Sigmoid colon (tissue), 4 donors: ENCODE measurements around the gene CRLF2.

Source experiments
- EP300 ChIP-seq, 4 donors: sonication (generic); formaldehyde crosslinking; IDR thresholded peaks; one replicate each; pipeline ENCODE4 v1.6.1; 2017; ENCODE audit warnings: antibody characterized with exemption in 4 of 4
- POLR2A ChIP-seq, 2 donors: fragments of 450-650 bp; IDR thresholded peaks; one replicate each; pipeline ENCODE4 v1.6.1; 2016; ENCODE audit warnings: antibody characterized with exemption in 2 of 2, mild to moderate bottlenecking in 2 of 2, moderate library complexity in 2 of 2
- POLR2AphosphoS5 ChIP-seq, 4 donors: sonication (generic); formaldehyde crosslinking; IDR thresholded peaks; one replicate each; pipeline ENCODE4 v1.6.1; 2017; ENCODE audit warnings: antibody characterized with exemption in 4 of 4
- TF ChIP-seq, protein P1 (sequence below), 4 experiments: fragments of 450-650 bp in 3 of 4; fragments of 200-600 bp in 1 of 4; IDR thresholded peaks; one replicate each; pipeline ENCODE4 v1.5.1; 2016 to 2019; ENCODE audit warnings: antibody characterized with exemption in 4 of 4, mild to moderate bottlenecking in 3 of 4, moderate library complexity in 2 of 4

DNA sequence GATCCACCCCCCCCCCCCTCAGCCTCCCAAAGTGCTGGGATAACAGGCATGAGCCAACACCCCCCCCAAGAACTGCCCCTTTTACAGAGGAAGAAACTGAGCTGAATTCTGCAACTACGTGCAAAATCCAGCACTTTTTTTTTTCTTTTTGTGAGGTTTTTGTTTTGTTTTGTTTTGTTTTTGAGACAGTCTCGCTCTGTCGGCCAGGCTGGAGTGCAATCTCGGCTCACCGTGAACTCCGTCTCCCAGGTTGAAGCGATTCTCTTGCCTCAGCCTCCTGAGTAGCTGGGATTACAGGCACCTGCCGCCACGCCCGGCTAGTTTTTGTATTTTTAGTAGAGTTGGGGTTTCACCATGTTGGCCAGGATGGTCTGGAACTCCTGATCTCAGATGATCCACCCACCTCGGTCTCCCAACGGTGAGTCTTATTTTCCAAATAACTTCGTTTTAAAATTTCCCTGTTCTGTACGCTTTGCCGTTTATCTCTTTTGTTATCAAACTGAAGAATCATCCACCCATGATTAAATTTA, 4.9 kb downstream of the CRLF2 start:
- TF ChIP-seq POLR2A (IDR thresholded peaks at IDR 0.05) (no peak), EP300 (IDR thresholded peaks at IDR 0.05) (no peak), POLR2AphosphoS5 (IDR thresholded peaks at IDR 0.05) (no peak)
- TF ChIP-seq, protein P1, sequence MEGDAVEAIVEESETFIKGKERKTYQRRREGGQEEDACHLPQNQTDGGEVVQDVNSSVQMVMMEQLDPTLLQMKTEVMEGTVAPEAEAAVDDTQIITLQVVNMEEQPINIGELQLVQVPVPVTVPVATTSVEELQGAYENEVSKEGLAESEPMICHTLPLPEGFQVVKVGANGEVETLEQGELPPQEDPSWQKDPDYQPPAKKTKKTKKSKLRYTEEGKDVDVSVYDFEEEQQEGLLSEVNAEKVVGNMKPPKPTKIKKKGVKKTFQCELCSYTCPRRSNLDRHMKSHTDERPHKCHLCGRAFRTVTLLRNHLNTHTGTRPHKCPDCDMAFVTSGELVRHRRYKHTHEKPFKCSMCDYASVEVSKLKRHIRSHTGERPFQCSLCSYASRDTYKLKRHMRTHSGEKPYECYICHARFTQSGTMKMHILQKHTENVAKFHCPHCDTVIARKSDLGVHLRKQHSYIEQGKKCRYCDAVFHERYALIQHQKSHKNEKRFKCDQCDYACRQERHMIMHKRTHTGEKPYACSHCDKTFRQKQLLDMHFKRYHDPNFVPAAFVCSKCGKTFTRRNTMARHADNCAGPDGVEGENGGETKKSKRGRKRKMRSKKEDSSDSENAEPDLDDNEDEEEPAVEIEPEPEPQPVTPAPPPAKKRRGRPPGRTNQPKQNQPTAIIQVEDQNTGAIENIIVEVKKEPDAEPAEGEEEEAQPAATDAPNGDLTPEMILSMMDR (IDR thresholded peaks at IDR 0.05): no peak
